ENCODE results near the gene GSS. TPM values are rescaled to one million over a fixed set of nuclear protein-coding genes. Genes with fewer than 3 reads are reported as not detected.

Gene GSS
- total and polyA plus RNA-seq, 12 donors: 52.4 to 120 (median 79.6) TPM

DNA sequence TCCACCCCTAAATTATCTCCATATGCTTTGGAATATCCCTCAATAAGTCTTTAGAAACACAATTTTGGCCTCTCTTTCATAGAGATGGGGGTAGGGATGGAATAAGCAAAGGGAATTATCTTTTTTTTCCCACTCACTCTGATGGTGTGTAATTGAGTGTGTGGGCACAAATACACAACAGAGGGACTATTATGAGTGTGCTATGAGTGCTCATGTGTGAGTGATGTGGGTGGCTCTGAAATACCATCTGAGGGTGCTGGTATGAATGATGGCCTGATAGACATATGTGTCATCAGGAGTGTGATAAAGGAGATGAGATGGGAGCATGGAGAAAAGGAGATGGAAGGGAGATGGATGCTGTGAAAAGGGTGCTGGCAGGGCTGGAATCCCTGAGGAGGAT lies 35.6 kb downstream of the GSS start:
- intact Hi-C loops (cut with DNase I): no loop called here
- Histone ChIP-seq H3K4me1 (replicated peaks in 1 of 2) (peaks cover 22 to 33% of the 10 kb centered on the region in 2 donors), H3K27me3 (no peaks in the 10 kb centered on the region), H3K36me3 (replicated peaks in 1 of 2) (peaks cover 0 to 28% of the 10 kb centered on the region in 2 donors), H3K9me3 (replicated peaks in 1 of 3) (no peaks in the 10 kb centered on the region), H3K27ac (no peak overlapping the region), H3K4me3 (no peak overlapping the region)
- TF ChIP-seq, protein P1, sequence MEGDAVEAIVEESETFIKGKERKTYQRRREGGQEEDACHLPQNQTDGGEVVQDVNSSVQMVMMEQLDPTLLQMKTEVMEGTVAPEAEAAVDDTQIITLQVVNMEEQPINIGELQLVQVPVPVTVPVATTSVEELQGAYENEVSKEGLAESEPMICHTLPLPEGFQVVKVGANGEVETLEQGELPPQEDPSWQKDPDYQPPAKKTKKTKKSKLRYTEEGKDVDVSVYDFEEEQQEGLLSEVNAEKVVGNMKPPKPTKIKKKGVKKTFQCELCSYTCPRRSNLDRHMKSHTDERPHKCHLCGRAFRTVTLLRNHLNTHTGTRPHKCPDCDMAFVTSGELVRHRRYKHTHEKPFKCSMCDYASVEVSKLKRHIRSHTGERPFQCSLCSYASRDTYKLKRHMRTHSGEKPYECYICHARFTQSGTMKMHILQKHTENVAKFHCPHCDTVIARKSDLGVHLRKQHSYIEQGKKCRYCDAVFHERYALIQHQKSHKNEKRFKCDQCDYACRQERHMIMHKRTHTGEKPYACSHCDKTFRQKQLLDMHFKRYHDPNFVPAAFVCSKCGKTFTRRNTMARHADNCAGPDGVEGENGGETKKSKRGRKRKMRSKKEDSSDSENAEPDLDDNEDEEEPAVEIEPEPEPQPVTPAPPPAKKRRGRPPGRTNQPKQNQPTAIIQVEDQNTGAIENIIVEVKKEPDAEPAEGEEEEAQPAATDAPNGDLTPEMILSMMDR (IDR thresholded peaks at IDR 0.05): no peak
- no peak for TF ChIP-seq POLR2A (IDR thresholded peaks at IDR 0.05)
- no peak for DNase-seq

DNA sequence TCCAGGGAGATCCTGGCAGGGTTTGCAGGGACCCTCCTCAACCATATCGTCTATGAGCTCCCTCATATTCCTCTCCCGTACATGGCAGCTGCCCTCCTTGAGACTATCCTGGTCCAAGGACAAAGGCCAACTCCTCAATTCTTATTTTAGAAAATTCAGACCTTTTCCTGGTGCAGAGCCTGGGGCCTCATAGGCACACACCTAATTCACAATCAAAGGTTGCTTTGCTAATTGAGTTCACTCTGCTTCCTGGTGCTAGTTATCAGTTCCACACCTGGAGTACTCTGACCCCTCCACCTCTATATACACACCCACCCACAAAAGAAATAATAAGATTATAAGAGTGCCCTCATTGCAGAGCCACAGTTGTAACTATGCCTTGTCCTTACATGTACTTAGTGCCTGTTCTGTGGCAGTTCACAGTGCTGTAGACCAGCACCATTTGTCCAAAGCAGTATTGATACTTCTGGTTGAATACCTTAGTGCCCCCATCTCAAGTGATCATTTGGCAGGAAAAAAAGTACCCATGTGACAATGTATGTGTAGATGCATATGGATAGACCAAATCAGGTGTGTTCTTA lies 38.7 kb downstream of the GSS start:
- Histone ChIP-seq H3K36me3 (replicated peaks in 1 of 2) (peaks cover 0 to 18% of the 10 kb centered on the region in 2 donors), H3K4me3 (no peak overlapping the region), H3K27me3 (no peaks in the 10 kb centered on the region), H3K4me1 (replicated peaks in 1 of 2) (peaks cover 8 to 20% of the 10 kb centered on the region in 2 donors), H3K27ac (no peak overlapping the region), H3K9me3 (replicated peaks in 1 of 3) (no peaks in the 10 kb centered on the region)
- 28 to 68% (median 64%) methylated on average over 2 of the region's 2 CpGs for WGBS, 4 donors
- intact Hi-C loops (cut with DNase I): no loop called here
- no peak for DNase-seq
- no peak for TF ChIP-seq POLR2A (IDR thresholded peaks at IDR 0.05)
- TF ChIP-seq, protein P1 (IDR thresholded peaks at IDR 0.05): no peak

DNA sequence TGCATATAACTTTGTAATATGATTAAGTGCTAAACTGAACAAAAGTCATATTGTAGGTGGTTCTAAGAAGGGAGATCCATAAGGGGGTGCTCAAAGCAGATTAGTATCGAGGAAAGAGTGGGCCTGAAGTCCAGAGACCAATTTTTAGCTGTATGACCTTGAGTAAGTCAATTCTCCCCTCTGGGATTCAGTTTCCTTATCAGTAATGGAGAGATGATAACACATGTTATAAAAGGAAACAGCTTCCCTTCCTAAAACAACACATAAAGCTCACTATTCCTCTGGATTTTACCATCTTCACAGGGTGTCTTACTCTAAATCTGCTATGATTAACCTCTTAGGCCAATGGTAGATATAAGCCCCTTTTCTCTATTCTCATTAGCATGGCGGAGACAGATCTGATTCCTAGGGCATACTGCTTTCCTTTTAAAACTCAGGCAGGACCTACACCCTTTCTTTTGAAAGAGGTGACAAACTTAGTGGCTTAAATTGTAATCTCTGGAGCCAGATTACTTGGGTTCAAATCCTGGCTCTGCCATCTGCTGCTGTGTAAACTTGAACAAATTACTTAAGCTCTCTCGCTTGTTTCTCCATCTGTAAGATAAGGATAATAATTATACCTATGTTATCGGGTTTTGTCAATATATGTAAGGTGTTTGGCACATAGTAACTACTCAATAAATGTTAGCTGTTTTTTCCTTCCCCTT lies 39.7 kb downstream of the GSS start:
- intact Hi-C loops (cut with DNase I): no loop called here
- H3K9me3 ChIP-seq (replicated peaks in 1 of 3): no peaks in the 10 kb centered on the region
- DNase-seq: no peak
- H3K27ac ChIP-seq: peak overlapping the region in 1 of 5 donors; percentile 27
- H3K27me3 ChIP-seq: no peaks in the 10 kb centered on the region
- H3K4me1 ChIP-seq (replicated peaks in 1 of 2): peaks cover 8 to 20% of the 10 kb centered on the region in 2 donors
- WGBS, 4 donors: 75 to 79% (median 77%) methylated on average over 4 of the region's 4 CpGs
- H3K36me3 ChIP-seq (replicated peaks in 1 of 2): peaks cover 0 to 8% of the 10 kb centered on the region in 2 donors
- TF ChIP-seq, protein P1 (IDR thresholded peaks at IDR 0.05): no peak
- TF ChIP-seq POLR2A (IDR thresholded peaks at IDR 0.05): no peak
- no peak overlapping the region for H3K4me3 ChIP-seq

DNA sequence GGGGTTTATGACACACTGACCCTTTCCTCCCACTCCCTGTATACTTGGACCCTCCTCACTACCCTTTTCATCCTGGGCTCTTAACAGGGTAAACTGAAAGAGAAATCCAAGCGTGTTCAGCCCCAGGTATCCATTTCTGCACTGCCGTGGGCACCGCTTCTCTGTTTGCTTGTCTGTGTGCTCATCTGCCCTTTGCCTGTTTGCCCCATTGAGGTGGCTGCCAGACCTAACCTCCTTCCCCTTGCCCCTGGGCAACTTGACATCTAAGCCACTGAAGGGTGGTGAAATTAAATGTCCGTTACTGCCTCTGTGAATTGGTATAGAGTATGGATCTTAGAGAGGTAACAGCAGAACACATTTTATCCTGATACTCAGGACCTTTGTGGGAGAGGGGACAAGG lies 40.5 kb downstream of the GSS start:
- Histone ChIP-seq H3K4me1 (replicated peaks in 1 of 2) (peaks cover 8 to 20% of the 10 kb centered on the region in 2 donors), H3K36me3 (replicated peaks in 1 of 2) (peaks cover 0 to under 1% of the 10 kb centered on the region in 2 donors), H3K4me3 (no peak overlapping the region), H3K27me3 (no peaks in the 10 kb centered on the region), H3K27ac (no peak overlapping the region), H3K9me3 (replicated peaks in 1 of 3) (no peaks in the 10 kb centered on the region)
- TF ChIP-seq, protein P1 (IDR thresholded peaks at IDR 0.05): no peak
- no peak for TF ChIP-seq POLR2A (IDR thresholded peaks at IDR 0.05)
- DNase-seq: no peak
- intact Hi-C loops (cut with DNase I): no loop called here
- 94 to 96% (median 96%) methylated on average over 4 of the region's 4 CpGs for WGBS, 4 donors
